Glutamatergic neuron (in vitro differentiated cells): Measurements from ENCODE around the gene PLCL2. TPM values are rescaled to one million over a fixed set of nuclear protein-coding genes. Genes with fewer than 3 reads are reported as not detected.

ENCODE experiments used
- DNase-seq: peaks from one replicate; pipeline ENCODE4 v3.0.0; 2022
- H3K27ac Mint-ChIP-seq: one replicate; pipeline ENCODE4 v1.8.0; 2020; ENCODE audit warnings: mild to moderate bottlenecking, mixed read lengths, inconsistent platforms; ENCODE audit not compliant: unreplicated experiment
- H3K27me3 Mint-ChIP-seq: one replicate; pipeline ENCODE4 v1.8.0; 2020; ENCODE audit warnings: mild to moderate bottlenecking, moderate library complexity, mixed read lengths, inconsistent platforms; ENCODE audit not compliant: unreplicated experiment
- H3K36me3 Mint-ChIP-seq: one replicate; pipeline ENCODE4 v1.8.0; 2020; ENCODE audit warnings: mild to moderate bottlenecking, mixed read lengths, inconsistent platforms; ENCODE audit not compliant: unreplicated experiment
- H3K4me1 Mint-ChIP-seq: one replicate; pipeline ENCODE4 v1.8.0; 2020; ENCODE audit warnings: mild to moderate bottlenecking, low read depth, mixed read lengths, inconsistent platforms; ENCODE audit not compliant: unreplicated experiment
- H3K4me3 Mint-ChIP-seq: one replicate; pipeline ENCODE4 v1.8.0; 2020; ENCODE audit warnings: mild to moderate bottlenecking, mixed read lengths, inconsistent platforms; ENCODE audit not compliant: unreplicated experiment
- H3K9me3 Mint-ChIP-seq: one replicate; pipeline ENCODE4 v1.8.0; 2020; ENCODE audit warnings: mild to moderate bottlenecking, moderate library complexity, mixed read lengths, inconsistent platforms; ENCODE audit not compliant: unreplicated experiment
- CTCF ChIP-seq: fragments of 200-600 bp; sonication (generic); IDR thresholded peaks from one replicate; pipeline ENCODE4 v1.5.0; 2021; ENCODE audit not compliant: partially characterized antibody, unreplicated experiment
- total RNA-seq: library from RNA; stranded (reverse); fragmentation: NEBNext Ultra II Directional; extraction: Animal tissue kit (Norgen Biotek cat#: 25700); gene quantifications from one replicate; pipeline ENCODE4 v1.2.1, GENCODE V29; 2021; ENCODE audit not compliant: unreplicated experiment

The PLCL2 gene
- total RNA-seq, 1 donor from 2014 or later: 71.1 TPM

- no peak for TF ChIP-seq CTCF
- no peaks in the 10 kb centered on the region for H3K9me3 Mint-ChIP-seq
- H3K36me3 Mint-ChIP-seq: peaks cover 10% of the 10 kb centered on the region
- H3K4me3 Mint-ChIP-seq: no peak overlapping the region
- H3K4me1 Mint-ChIP-seq: peaks cover 4% of the 10 kb centered on the region
- H3K27ac Mint-ChIP-seq: no peak overlapping the region
- H3K27me3 Mint-ChIP-seq: peaks cover 2% of the 10 kb centered on the region
- no peak for DNase-seq
Measured at GRCh38 chr3:17021614-17022013, 136.9 kb downstream of the PLCL2 start.

- Mint-ChIP-seq H3K9me3 (no peaks in the 10 kb centered on the region), H3K36me3 (peaks cover 10% of the 10 kb centered on the region), H3K27me3 (peaks cover 2% of the 10 kb centered on the region), H3K27ac (no peak overlapping the region), H3K4me1 (peaks cover 4% of the 10 kb centered on the region), H3K4me3 (no peak overlapping the region)
- no peak for DNase-seq
- no peak for TF ChIP-seq CTCF
Measured at GRCh38 chr3:17023006-17023664, 138.4 kb downstream of the PLCL2 start.

GRCh38 chr3:17025594-17026139, 140.9 kb downstream of the PLCL2 start:
- peaks cover 4% of the 10 kb centered on the region for H3K4me1 Mint-ChIP-seq
- no peak for DNase-seq
- TF ChIP-seq CTCF: no peak
- H3K9me3 Mint-ChIP-seq: peaks cover 3% of the 10 kb centered on the region
- H3K36me3 Mint-ChIP-seq: peaks cover 10% of the 10 kb centered on the region
- H3K27ac Mint-ChIP-seq: no peak overlapping the region
- no peak overlapping the region for H3K4me3 Mint-ChIP-seq
- H3K27me3 Mint-ChIP-seq: peaks cover 2% of the 10 kb centered on the region

GRCh38 chr3:17027318-17027717, 142.6 kb downstream of the PLCL2 start:
- Mint-ChIP-seq H3K27me3 (peaks cover 2% of the 10 kb centered on the region), H3K4me3 (no peak overlapping the region), H3K27ac (no peak overlapping the region), H3K36me3 (peaks cover 10% of the 10 kb centered on the region), H3K9me3 (peaks cover 3% of the 10 kb centered on the region), H3K4me1 (peaks cover 9% of the 10 kb centered on the region)
- DNase-seq: no peak
- no peak for TF ChIP-seq CTCF

GRCh38 chr3:17028363-17028762, 143.6 kb downstream of the PLCL2 start:
- Mint-ChIP-seq H3K4me3 (no peak overlapping the region), H3K4me1 (peaks cover 12% of the 10 kb centered on the region), H3K27ac (no peak overlapping the region), H3K9me3 (peaks cover 3% of the 10 kb centered on the region), H3K27me3 (peaks cover 2% of the 10 kb centered on the region), H3K36me3 (peaks cover 3% of the 10 kb centered on the region)
- DNase-seq: no peak
- TF ChIP-seq CTCF: no peak
